Osteocyte (in vitro differentiated cells): ENCODE data around the gene SLC38A1. TPM values are rescaled to one million over a fixed set of nuclear protein-coding genes. Genes with fewer than 3 reads are reported as not detected.

Source experiments
- DNase-seq: peaks from one replicate; pipeline ENCODE4 v3.0.0; 2021; ENCODE audit warnings: mixed read lengths; ENCODE audit not compliant: unreplicated experiment; ENCODE audit errors: extremely low spot score
- H3K27ac Mint-ChIP-seq: one replicate; pipeline ENCODE4 v1.8.0; 2021; ENCODE audit warnings: mild to moderate bottlenecking, mixed read lengths; ENCODE audit not compliant: unreplicated experiment
- H3K27me3 Mint-ChIP-seq: one replicate; pipeline ENCODE4 v1.8.0; 2021; ENCODE audit warnings: mixed read lengths; ENCODE audit not compliant: unreplicated experiment
- H3K36me3 Mint-ChIP-seq: one replicate; pipeline ENCODE4 v1.8.0; 2021; ENCODE audit warnings: mixed read lengths; ENCODE audit not compliant: unreplicated experiment
- H3K4me1 Mint-ChIP-seq: one replicate; pipeline ENCODE4 v1.8.0; 2021; ENCODE audit warnings: mixed read lengths; ENCODE audit not compliant: unreplicated experiment
- H3K4me3 Mint-ChIP-seq: one replicate; pipeline ENCODE4 v1.8.0; 2021; ENCODE audit warnings: mild to moderate bottlenecking, moderate library complexity, mixed read lengths; ENCODE audit not compliant: unreplicated experiment
- H3K9me3 Mint-ChIP-seq: one replicate; pipeline ENCODE4 v1.8.0; 2021; ENCODE audit warnings: mixed read lengths; ENCODE audit not compliant: unreplicated experiment
- total RNA-seq: library from RNA; stranded (reverse); gene quantifications from 2 replicates; pipeline ENCODE4 v1.2.1, GENCODE V29; 2021
- TF ChIP-seq, protein P1 (sequence below): fragments of 200-600 bp; sonication (generic); IDR thresholded peaks from 2 replicates; pipeline ENCODE4 v1.5.0; 2021; ENCODE audit warnings: antibody characterized with exemption, mild to moderate bottlenecking, moderate library complexity

SLC38A1 gene
- total RNA-seq, 1 donor from 2014 or later, result 132 TPM

DNA sequence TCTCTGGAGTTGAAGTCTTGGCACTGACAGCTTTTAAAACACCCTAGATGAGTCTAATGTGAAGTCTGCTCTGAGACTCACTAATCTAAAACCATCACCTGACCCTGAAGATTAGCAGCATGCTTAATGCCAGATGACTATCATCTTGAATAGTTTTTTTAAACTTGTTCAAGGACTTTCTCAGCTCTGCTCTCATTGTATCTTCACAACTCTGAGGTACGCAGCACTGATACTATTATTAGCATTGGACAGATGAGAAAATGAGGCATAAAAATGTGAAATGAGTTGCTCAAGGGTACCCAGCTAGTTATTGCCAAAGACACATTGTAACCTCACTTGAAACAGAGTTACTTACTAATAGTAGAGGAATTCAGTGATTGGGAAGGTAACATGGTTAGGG lies 4.8 kb downstream of the SLC38A1 start:
- TF ChIP-seq, protein P1, sequence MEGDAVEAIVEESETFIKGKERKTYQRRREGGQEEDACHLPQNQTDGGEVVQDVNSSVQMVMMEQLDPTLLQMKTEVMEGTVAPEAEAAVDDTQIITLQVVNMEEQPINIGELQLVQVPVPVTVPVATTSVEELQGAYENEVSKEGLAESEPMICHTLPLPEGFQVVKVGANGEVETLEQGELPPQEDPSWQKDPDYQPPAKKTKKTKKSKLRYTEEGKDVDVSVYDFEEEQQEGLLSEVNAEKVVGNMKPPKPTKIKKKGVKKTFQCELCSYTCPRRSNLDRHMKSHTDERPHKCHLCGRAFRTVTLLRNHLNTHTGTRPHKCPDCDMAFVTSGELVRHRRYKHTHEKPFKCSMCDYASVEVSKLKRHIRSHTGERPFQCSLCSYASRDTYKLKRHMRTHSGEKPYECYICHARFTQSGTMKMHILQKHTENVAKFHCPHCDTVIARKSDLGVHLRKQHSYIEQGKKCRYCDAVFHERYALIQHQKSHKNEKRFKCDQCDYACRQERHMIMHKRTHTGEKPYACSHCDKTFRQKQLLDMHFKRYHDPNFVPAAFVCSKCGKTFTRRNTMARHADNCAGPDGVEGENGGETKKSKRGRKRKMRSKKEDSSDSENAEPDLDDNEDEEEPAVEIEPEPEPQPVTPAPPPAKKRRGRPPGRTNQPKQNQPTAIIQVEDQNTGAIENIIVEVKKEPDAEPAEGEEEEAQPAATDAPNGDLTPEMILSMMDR, result no peak
- no peaks in the 10 kb centered on the region for H3K9me3 Mint-ChIP-seq
- peaks cover 16% of the 10 kb centered on the region for H3K4me1 Mint-ChIP-seq
- no peak for DNase-seq
- H3K36me3 Mint-ChIP-seq, result no peaks in the 10 kb centered on the region
- no peaks in the 10 kb centered on the region for H3K27me3 Mint-ChIP-seq
- peak overlapping the region; percentile 3 for H3K27ac Mint-ChIP-seq
- H3K4me3 Mint-ChIP-seq, result no peak overlapping the region

DNA sequence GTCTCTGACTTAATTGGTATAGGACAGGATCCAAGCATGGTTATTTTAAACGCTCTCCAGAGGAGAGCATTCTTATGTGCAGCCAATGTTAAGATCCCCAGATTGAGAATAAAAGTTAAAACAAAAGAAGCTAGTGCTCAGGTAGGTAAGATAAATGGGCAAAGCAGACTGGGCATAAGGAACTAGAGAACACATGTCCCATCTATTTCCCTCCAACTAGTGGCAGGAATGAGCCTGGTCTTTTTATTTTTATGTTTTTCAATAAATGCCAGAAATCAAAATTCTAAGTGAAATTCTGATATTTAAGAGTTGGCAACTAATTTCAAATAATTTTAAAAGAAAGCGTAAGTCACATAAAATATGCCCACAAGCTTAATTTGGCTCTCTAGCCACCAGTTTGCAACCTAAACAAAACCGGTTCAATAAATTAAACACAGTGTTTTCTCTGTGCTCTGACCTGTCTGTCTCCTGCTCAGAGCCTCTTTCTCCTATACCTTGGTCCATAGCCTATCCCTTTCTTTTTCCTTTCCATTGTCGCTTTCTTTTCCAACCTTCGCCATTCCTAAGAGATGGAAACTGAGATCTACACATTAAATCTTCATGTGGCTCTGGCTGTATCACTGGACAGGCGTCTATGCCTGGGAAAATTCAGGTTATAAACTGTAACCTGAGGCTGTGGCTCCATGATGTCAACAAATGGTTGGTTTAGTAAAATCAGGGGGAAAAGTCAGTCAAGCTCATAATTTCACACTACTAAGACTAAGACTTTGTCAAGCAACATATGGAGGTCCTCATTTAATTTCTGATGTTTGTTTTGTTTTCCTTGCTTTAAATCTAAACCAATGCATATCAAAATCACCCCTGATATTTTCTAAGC lies 5.5 kb downstream of the SLC38A1 start:
- H3K27me3 Mint-ChIP-seq, result no peaks in the 10 kb centered on the region
- H3K4me1 Mint-ChIP-seq, result peaks cover 16% of the 10 kb centered on the region
- H3K36me3 Mint-ChIP-seq, result no peaks in the 10 kb centered on the region
- no peak for DNase-seq
- no peaks in the 10 kb centered on the region for H3K9me3 Mint-ChIP-seq
- TF ChIP-seq, protein P1, result peak; percentile 39
- no peak overlapping the region for H3K27ac Mint-ChIP-seq
- H3K4me3 Mint-ChIP-seq, result no peak overlapping the region

GRCh38 chr12:46261646-46262045 lies 7.2 kb downstream of the SLC38A1 start:
- DNase-seq, result no peak
- H3K27ac Mint-ChIP-seq, result peak overlapping the region; percentile 33
- no peak overlapping the region for H3K4me3 Mint-ChIP-seq
- H3K9me3 Mint-ChIP-seq, result no peaks in the 10 kb centered on the region
- H3K4me1 Mint-ChIP-seq, result peaks cover 31% of the 10 kb centered on the region
- no peaks in the 10 kb centered on the region for H3K27me3 Mint-ChIP-seq
- TF ChIP-seq, protein P1, result no peak
- peaks cover 2% of the 10 kb centered on the region for H3K36me3 Mint-ChIP-seq

DNA sequence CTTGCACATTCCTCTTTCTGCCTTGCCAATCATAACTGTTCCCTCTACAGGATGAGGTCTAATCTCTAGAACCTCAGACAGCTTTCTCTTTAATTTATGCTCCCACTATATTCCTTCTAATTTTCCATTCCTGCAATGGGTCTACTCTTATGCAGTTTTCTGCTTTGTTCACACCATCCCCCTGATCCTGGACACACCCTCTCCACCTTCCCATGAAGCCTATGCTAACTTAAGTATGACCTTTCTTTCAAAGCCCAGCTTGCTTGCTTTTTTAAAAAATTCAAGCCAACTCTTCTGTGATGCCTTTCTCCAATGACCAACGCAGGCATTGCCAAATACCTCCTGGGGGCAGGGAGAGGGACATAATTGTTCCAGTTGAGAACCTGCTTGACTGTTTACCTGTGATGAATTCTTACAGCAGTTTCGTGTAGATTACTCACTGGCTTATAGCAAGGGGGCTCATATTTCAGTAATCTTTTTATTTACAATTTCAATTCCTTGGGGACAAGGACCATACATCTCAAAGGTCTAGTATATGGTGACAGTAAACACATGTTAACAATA lies 7.8 kb downstream of the SLC38A1 start:
- H3K27ac Mint-ChIP-seq, result no peak overlapping the region
- H3K27me3 Mint-ChIP-seq, result no peaks in the 10 kb centered on the region
- peaks cover 4% of the 10 kb centered on the region for H3K36me3 Mint-ChIP-seq
- TF ChIP-seq, protein P1, result no peak
- H3K4me3 Mint-ChIP-seq, result no peak overlapping the region
- peaks cover 37% of the 10 kb centered on the region for H3K4me1 Mint-ChIP-seq
- no peaks in the 10 kb centered on the region for H3K9me3 Mint-ChIP-seq
- no peak for DNase-seq
